ENCODE data around the gene XYLT1. TPM values are rescaled to one million over a fixed set of nuclear protein-coding genes. Genes with fewer than 3 reads are reported as not detected.

The XYLT1 gene
- total and polyA plus RNA-seq, 10 of the 15 experiments (the other 5 are each of a cell fraction or from before 2014, with no cell fraction given), result 0.88 to 14.8 (median 5.8) TPM

DNA sequence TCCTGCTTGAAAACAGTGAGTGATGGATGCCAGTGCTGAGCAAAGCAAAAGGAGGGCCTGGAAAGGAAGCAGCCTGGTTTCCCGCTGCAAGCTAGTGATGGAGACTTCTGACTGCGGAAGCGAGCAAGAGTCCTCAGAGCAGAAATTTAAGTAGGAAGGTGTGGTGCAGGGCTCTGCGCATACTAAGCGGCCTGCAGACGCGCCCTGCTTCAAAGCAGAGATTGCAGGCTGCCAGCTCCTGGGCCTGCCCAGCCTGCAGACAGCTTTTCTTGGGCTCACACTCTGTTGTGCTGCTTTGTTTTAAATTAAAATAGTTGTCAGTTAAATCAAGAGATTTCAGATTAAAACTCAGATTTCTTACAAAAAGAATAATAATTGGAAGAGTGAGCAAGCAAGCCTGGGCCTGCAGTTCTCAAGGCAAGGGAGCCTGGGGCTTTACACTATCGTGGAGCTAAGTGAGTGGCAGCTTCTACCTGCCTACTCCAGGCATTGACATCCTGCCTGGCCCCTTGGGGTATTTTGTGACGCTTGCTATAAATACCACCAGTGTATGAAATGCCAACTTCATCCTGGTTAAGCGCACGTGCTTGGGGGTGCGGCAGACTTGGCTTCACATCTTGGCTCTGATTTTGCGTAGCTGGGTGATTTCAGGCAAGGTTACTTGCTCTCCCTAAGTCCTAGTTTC lies 237.3 kb downstream of the XYLT1 start:
- H4K20me1 ChIP-seq (ENCODE audit: control insufficient read depth, insufficient read depth), result no peaks in the 10 kb centered on the region
- no peak for ATAC-seq
- intact Hi-C loops (cut with micrococcal nuclease; ENCODE audit: unreplicated experiment) (no loop called here), in situ Hi-C loops (cut with MboI) (no loop called here)
- no peak overlapping the region for H3K4me2 ChIP-seq (ENCODE audit: control insufficient read depth, insufficient read depth)
- no peak for TF ChIP-seq GABPA (IDR thresholded peaks at IDR 0.05; ENCODE audit: low read depth)
- TF ChIP-seq, protein P1, sequence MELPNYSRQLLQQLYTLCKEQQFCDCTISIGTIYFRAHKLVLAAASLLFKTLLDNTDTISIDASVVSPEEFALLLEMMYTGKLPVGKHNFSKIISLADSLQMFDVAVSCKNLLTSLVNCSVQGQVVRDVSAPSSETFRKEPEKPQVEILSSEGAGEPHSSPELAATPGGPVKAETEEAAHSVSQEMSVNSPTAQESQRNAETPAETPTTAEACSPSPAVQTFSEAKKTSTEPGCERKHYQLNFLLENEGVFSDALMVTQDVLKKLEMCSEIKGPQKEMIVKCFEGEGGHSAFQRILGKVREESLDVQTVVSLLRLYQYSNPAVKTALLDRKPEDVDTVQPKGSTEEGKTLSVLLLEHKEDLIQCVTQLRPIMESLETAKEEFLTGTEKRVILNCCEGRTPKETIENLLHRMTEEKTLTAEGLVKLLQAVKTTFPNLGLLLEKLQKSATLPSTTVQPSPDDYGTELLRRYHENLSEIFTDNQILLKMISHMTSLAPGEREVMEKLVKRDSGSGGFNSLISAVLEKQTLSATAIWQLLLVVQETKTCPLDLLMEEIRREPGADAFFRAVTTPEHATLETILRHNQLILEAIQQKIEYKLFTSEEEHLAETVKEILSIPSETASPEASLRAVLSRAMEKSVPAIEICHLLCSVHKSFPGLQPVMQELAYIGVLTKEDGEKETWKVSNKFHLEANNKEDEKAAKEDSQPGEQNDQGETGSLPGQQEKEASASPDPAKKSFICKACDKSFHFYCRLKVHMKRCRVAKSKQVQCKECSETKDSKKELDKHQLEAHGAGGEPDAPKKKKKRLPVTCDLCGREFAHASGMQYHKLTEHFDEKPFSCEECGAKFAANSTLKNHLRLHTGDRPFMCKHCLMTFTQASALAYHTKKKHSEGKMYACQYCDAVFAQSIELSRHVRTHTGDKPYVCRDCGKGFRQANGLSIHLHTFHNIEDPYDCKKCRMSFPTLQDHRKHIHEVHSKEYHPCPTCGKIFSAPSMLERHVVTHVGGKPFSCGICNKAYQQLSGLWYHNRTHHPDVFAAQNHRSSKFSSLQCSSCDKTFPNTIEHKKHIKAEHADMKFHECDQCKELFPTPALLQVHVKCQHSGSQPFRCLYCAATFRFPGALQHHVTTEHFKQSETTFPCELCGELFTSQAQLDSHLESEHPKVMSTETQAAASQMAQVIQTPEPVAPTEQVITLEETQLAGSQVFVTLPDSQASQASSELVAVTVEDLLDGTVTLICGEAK (IDR thresholded peaks at IDR 0.05; ENCODE audit: borderline replicate concordance), result no peak
- no peak for TF ChIP-seq CBFB (IDR thresholded peaks at IDR 0.05; ENCODE audit: low read depth)
- TF ChIP-seq MEF2A (IDR thresholded peaks at IDR 0.05; ENCODE audit: insufficient read depth, low read depth, low read length), result no peak
- TF ChIP-seq, protein P2, sequence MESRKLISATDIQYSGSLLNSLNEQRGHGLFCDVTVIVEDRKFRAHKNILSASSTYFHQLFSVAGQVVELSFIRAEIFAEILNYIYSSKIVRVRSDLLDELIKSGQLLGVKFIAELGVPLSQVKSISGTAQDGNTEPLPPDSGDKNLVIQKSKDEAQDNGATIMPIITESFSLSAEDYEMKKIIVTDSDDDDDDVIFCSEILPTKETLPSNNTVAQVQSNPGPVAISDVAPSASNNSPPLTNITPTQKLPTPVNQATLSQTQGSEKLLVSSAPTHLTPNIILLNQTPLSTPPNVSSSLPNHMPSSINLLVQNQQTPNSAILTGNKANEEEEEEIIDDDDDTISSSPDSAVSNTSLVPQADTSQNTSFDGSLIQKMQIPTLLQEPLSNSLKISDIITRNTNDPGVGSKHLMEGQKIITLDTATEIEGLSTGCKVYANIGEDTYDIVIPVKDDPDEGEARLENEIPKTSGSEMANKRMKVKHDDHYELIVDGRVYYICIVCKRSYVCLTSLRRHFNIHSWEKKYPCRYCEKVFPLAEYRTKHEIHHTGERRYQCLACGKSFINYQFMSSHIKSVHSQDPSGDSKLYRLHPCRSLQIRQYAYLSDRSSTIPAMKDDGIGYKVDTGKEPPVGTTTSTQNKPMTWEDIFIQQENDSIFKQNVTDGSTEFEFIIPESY (IDR thresholded peaks at IDR 0.05), result no peak
- TF ChIP-seq ZNF207 (IDR thresholded peaks at IDR 0.05; ENCODE audit: borderline replicate concordance), result no peak
- no peaks in the 10 kb centered on the region for H3K9me3 ChIP-seq (replicated peaks; ENCODE audit: control insufficient read depth, insufficient read depth, low read length)
- CTCF ChIA-PET, result interaction anchor here (0.5 to 1.6 kb wide), 5 partner anchors 17 to 347 kb away, joined by 3 to 6 read pairs (median 3); no protein-coding TSS in a partner anchor
- H3K79me2 ChIP-seq (ENCODE audit: control insufficient read depth, insufficient read depth, low read length), result no peaks in the 10 kb centered on the region
- BruUV-seq (replicated peaks), result no TSS peak
- H3K36me3 ChIP-seq (ENCODE audit: control insufficient read depth in 2 of 2, insufficient read depth in 2 of 2, low read length in 1 of 2), result no peaks in the 10 kb centered on the region
- no peak overlapping the region for H2AFZ ChIP-seq (ENCODE audit: control insufficient read depth, low read depth, low read length)
- no peak overlapping the region for H3K4me3 ChIP-seq
- SMC1A ChIA-PET (ENCODE audit: uncharacterized antibody, unreplicated experiment), result interaction anchor here (0.9 to 1.6 kb wide), 3 partner anchors 10 to 234 kb away, joined by 3 to 4 read pairs (median 3); no protein-coding TSS in a partner anchor
- no peak overlapping the region for H3K27ac ChIP-seq (ENCODE audit: control insufficient read depth, insufficient read depth)
- H3K9ac ChIP-seq (ENCODE audit: control insufficient read depth, insufficient read depth, low read length), result no peak overlapping the region
- WGBS (ENCODE audit: insufficient coverage, insufficient replicate concordance, low lambda C conversion rate, missing lambda C conversion rate), result 67% methylated on average over 13 of the region's 13 CpGs
- RAD21 ChIA-PET (ENCODE audit: unreplicated experiment), result no interaction called here
- POLR2A ChIA-PET, result interaction anchor here (0.6 kb wide), 1 partner anchor 297 kb away, joined by 3 read pairs; no protein-coding TSS in a partner anchor
- FAIRE-seq, result no peak
- DNase-seq (ENCODE audit: low read depth, low spot score), result no peak
- peaks cover 12% of the 10 kb centered on the region for H3K4me1 ChIP-seq (ENCODE audit: control insufficient read depth, insufficient read depth, low read length)
- H3K27me3 ChIP-seq (replicated peaks in 1 of 2; ENCODE audit: control insufficient read depth in 2 of 2, insufficient read depth in 2 of 2, low read length in 1 of 2), result no peaks in the 10 kb centered on the region

All from GM12878 (cell line).